Mucosa of descending colon (tissue), 3 donors: Measurements from ENCODE around the gene CFAP90. TPM values are rescaled to one million over a fixed set of nuclear protein-coding genes. Genes with fewer than 3 reads are reported as not detected.

Experiments
- ATAC-seq: fragments of 200-7000 bp; cut with Tn5 transposase; one replicate; pipeline ENCODE4 v1.9.1; 2020; ENCODE audit warnings: mild to moderate bottlenecking, moderate library complexity
- DNase-seq, 3 donors: peaks; one replicate each; pipeline ENCODE4 v3.0.0-alpha.2; 2020
- H3K36me3 ChIP-seq: fragments of 200-600 bp; one replicate; pipeline ENCODE4 v1.8.0; 2021; ENCODE audit warnings: low read depth, mild to moderate bottlenecking
- H3K4me1 ChIP-seq: fragments of 200-600 bp; one replicate; pipeline ENCODE4 v1.8.0; 2021; ENCODE audit warnings: low read depth, mild to moderate bottlenecking
- H3K4me3 ChIP-seq: fragments of 200-600 bp; one replicate; pipeline ENCODE4 v1.8.0; 2021; ENCODE audit warnings: mild to moderate bottlenecking
- H3K9me3 ChIP-seq: fragments of 200-600 bp; one replicate; pipeline ENCODE4 v1.8.0; 2021; ENCODE audit warnings: mild to moderate bottlenecking
- intact Hi-C, 2 donors: fragments of 100-400 bp; cut with DNase I in 1 of 2; cut with micrococcal nuclease in 1 of 2; formaldehyde crosslinking; loops; one replicate each; pipeline versions ENCODE4 v1.11.0 to v1.11.1; 2022; cut with DNase I, micrococcal nuclease
- total RNA-seq, 3 donors: library from RNA; stranded (reverse); fragmentation: NEBNext Ultra II Directional in 2 of 3; extraction: Animal tissue kit (Norgen Biotek cat#: 25700) in 2 of 3; gene quantifications; one replicate each; pipeline versions ENCODE4 v1.2.1 to v1.2.4, GENCODE V29; 2021 to 2023
- TF ChIP-seq, protein P1 (sequence below): fragments of 200-600 bp; IDR thresholded peaks from one replicate; pipeline ENCODE4 v1.8.0; 2022; ENCODE audit warnings: antibody characterized with exemption, mild to moderate bottlenecking
- donor health status: DM: no; HTN: no; CAD: no; lungs with moderate emphysema.
- donor health status: DM: no; HTN: no; CAD: no.
- donor health status: DM: no; HTN: yes; CAD: no.

Gene CFAP90
- total RNA-seq, 3 donors from 2014 or later = not detected

DNA sequence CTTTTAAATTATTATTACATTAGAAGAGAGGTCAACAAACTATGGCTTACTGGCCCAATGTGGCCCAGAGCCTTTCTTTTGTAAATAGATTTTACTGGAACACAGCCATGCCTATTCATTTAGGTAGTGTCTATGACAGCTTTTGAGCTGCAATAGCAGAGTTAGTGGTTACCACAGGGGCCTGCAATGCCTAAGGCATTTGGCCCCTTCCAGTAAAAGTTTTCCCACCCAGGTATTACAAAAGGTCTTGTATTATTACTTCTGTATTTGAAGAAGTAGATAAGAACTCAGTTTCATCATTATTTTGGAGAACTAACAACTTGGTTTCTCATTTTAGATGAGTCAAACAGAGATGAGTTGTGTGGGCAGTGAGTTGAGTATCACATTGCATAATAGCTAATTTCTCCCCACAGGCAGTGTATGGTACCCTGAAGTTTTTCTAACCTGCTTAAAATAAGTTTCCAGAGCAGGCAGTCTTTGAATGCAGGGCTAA lies 27.5 kb upstream of the CFAP90 start:
- no peak for ATAC-seq
- no peak overlapping the region for H3K4me3 ChIP-seq
- no peaks in the 10 kb centered on the region for H3K9me3 ChIP-seq
- intact Hi-C loops = no loop called here
- no peak for DNase-seq
- H3K36me3 ChIP-seq = no peaks in the 10 kb centered on the region
- TF ChIP-seq, protein P1, sequence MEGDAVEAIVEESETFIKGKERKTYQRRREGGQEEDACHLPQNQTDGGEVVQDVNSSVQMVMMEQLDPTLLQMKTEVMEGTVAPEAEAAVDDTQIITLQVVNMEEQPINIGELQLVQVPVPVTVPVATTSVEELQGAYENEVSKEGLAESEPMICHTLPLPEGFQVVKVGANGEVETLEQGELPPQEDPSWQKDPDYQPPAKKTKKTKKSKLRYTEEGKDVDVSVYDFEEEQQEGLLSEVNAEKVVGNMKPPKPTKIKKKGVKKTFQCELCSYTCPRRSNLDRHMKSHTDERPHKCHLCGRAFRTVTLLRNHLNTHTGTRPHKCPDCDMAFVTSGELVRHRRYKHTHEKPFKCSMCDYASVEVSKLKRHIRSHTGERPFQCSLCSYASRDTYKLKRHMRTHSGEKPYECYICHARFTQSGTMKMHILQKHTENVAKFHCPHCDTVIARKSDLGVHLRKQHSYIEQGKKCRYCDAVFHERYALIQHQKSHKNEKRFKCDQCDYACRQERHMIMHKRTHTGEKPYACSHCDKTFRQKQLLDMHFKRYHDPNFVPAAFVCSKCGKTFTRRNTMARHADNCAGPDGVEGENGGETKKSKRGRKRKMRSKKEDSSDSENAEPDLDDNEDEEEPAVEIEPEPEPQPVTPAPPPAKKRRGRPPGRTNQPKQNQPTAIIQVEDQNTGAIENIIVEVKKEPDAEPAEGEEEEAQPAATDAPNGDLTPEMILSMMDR = no peak
- peaks cover 11% of the 10 kb centered on the region for H3K4me1 ChIP-seq

DNA sequence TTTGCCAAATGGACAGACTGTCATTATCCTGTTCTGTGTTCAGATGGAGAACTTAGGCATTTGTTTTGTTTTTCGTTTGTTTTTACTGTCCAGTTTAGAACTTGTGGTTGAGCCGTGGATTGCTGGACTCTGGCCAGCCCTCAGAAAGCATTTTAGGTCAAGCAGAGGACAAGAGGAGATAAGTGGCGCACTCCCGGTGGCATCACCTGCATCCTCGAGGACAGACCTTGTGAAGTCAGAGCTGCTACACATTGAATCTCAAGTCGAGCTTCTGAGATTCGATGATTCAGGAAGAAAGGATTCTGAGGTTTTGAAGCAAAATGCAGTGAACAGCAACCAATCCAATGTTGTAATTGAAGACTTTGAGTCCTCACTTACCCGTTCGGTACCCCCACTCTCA lies 26.9 kb upstream of the CFAP90 start:
- H3K9me3 ChIP-seq = no peaks in the 10 kb centered on the region
- TF ChIP-seq, protein P1 = no peak
- H3K4me1 ChIP-seq = peaks cover 11% of the 10 kb centered on the region
- intact Hi-C loops = no loop called here
- DNase-seq (no peak), ATAC-seq (no peak)
- no peaks in the 10 kb centered on the region for H3K36me3 ChIP-seq
- H3K4me3 ChIP-seq = no peak overlapping the region

DNA sequence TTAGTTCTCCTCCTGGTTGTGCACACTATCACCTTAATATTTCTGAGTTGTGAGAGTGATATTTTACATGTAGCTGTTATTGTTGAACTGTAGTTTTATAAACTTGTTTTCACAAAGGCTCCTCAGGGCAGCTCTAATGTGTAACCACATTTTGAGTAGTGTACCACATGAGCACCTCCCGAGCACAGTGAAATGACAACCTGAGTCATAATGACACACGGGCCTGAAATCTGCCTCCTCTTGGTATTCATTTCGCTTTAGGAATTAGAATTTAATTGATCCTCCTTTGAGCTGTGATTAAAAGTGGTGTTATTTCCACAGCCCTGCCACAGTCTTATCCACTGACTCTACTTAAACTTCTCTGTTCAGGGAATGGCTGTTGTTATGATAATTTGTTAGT lies 25.9 kb upstream of the CFAP90 start:
- no peak for DNase-seq
- Histone ChIP-seq H3K36me3 (no peaks in the 10 kb centered on the region), H3K4me1 (peaks cover 14% of the 10 kb centered on the region), H3K4me3 (no peak overlapping the region), H3K9me3 (no peaks in the 10 kb centered on the region)
- ATAC-seq = no peak
- TF ChIP-seq, protein P1 = no peak
- intact Hi-C loops = no loop called here

DNA sequence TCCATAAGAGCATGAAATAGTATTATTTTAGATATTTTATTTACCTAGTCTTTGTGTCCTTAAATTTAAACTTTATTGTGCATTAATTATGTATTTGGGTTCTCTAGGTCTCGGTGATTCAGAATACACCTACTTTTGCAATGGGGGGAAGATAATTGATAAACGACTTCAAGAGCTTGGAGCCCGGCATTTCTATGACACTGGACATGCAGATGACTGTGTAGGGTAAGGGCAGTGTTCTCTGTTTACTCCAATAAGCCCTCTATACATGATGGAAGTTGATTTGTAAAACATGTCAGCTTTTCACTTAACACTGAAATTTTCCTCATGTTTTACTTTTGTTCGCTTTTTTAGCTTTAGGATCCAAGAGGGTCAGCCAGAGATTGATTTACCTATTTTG lies 24.2 kb upstream of the CFAP90 start:
- Histone ChIP-seq H3K4me3 (no peak overlapping the region), H3K9me3 (no peaks in the 10 kb centered on the region), H3K4me1 (peaks cover 25% of the 10 kb centered on the region), H3K36me3 (no peaks in the 10 kb centered on the region)
- ATAC-seq (no peak), DNase-seq (no peak)
- TF ChIP-seq, protein P1 = no peak
- intact Hi-C loops = no loop called here

DNA sequence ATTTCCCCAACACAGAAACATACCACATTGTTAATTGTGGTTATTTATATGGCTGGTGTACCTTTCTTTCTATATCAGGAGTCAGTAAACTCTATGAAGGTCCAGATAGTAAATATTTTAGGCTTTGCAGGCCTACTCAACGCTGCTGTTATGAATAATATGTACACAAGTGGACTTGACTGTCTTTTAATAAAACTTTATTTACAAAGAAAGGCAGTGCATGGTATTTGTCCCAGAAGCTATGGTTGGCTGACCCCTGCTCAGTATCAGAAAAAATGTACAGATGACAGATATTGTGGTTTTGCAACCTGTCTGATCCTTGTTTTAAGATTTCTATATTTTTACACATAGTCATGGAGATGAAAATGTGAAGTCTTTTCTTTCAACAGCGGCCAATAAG lies 23.7 kb upstream of the CFAP90 start:
- TF ChIP-seq, protein P1 = no peak
- Histone ChIP-seq H3K36me3 (no peaks in the 10 kb centered on the region), H3K4me3 (no peak overlapping the region), H3K9me3 (no peaks in the 10 kb centered on the region), H3K4me1 (peaks cover 29% of the 10 kb centered on the region)
- ATAC-seq (no peak), DNase-seq (no peak)
- intact Hi-C loops = no loop called here

DNA sequence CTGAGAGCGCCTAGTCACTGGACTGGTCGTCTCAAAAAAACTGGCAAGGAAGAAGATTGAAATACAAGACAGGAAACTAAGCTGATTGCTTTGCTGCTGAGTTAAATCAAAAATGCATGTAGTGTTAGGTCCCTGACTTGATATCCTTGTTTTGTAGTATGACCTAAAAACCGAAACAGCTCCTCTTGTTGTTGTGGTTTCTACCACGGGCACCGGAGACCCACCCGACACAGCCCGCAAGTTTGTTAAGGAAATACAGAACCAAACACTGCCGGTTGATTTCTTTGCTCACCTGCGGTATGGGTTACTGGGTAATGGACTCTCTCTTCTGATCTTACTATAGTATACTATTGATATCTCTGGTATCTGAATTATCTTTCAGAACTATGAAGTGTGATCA lies 22.3 kb upstream of the CFAP90 start:
- ATAC-seq (no peak), DNase-seq (no peak)
- no peaks in the 10 kb centered on the region for H3K9me3 ChIP-seq
- H3K4me3 ChIP-seq = no peak overlapping the region
- H3K4me1 ChIP-seq = peaks cover 26% of the 10 kb centered on the region
- intact Hi-C loops = no loop called here
- TF ChIP-seq, protein P1 = no peak
- no peaks in the 10 kb centered on the region for H3K36me3 ChIP-seq
